ENCODE data around the gene IGFL1.

GRCh38 chr19:46209051-46209450 lies 20.5 kb upstream of the IGFL1 start:
- TF ChIP-seq CTCF (IDR thresholded peaks at IDR 0.05; ENCODE audit: insufficient read depth, low read length, poor library complexity, severe bottlenecking) (no peak), EZH2phosphoT487 (conservative IDR thresholded peaks at IDR 0.05; ENCODE audit: low read length) (no peak)

All from SU-DHL-6 (cell line).